Effector memory CD8-positive, alpha-beta T cell (primary cell): ENCODE measurements around the gene ATG2A.

Experiments
- ATAC-seq: fragments of 150-1000 bp; cut with Tn5 transposase; replicated peaks from 2 replicates; pipeline ENCODE4 v1.10.0; 2021; ENCODE audit warnings: mild to moderate bottlenecking, moderate library complexity
- DNase-seq, 3 experiments: peaks; one replicate each; pipeline ENCODE4 v3.0.0; 2021
- H3K27ac Mint-ChIP-seq, 2 donors: one replicate each; pipeline ENCODE4 v1.8.0; 2022; ENCODE audit warnings: mild to moderate bottlenecking in 2 of 2, mixed read lengths in 2 of 2, moderate library complexity in 2 of 2
- H3K27me3 Mint-ChIP-seq, 2 donors: one replicate each; pipeline ENCODE4 v1.8.0; 2022; ENCODE audit warnings: mixed read lengths in 2 of 2
- H3K36me3 Mint-ChIP-seq: one replicate; pipeline ENCODE4 v1.8.0; 2022; ENCODE audit warnings: mild to moderate bottlenecking, moderate library complexity, mixed read lengths; ENCODE audit not compliant: insufficient read depth
- H3K4me1 Mint-ChIP-seq, 2 donors: one replicate each; pipeline ENCODE4 v1.8.0; 2022; ENCODE audit warnings: low read depth in 2 of 2, mixed read lengths in 2 of 2
- H3K4me3 Mint-ChIP-seq, 2 donors: one replicate each; pipeline ENCODE4 v1.8.0; 2022; ENCODE audit warnings: mild to moderate bottlenecking in 2 of 2, mixed read lengths in 2 of 2, moderate library complexity in 2 of 2
- H3K9me3 Mint-ChIP-seq, 2 donors: one replicate each; pipeline ENCODE4 v1.8.0; 2022; ENCODE audit warnings: mixed read lengths in 2 of 2

The ATG2A gene

DNA sequence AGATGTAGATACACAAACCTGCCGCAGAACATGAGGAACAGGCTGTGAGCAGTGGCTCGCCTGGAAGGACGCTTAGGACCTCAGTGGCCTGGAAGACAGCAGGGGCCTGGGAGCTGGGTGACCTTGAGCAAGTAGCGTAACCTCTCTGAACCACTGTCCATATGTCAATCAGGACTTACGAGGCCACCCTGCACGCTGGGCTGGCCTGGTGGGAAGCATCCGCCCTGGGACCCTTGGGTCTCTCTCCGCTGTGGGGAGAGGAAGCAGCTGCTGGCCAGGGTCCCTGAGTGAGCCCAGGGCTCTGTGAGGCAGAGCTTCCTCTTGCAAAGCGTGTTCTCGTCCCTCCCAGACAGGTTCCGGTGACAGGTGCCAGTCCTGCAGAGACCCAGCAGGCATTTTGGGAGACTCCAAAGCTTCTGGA lies 24.6 kb downstream of the ATG2A start:
- H3K27me3 Mint-ChIP-seq = no peaks in the 10 kb centered on the region
- H3K36me3 Mint-ChIP-seq = peaks cover 72% of the 10 kb centered on the region
- H3K4me1 Mint-ChIP-seq = peaks cover 14 to 18% of the 10 kb centered on the region in 2 donors
- no peak for ATAC-seq
- peak overlapping the region; percentile 63 to 64 for H3K27ac Mint-ChIP-seq
- H3K4me3 Mint-ChIP-seq = peak overlapping the region in 1 of 2 donors; percentile 8
- no peak for DNase-seq
- no peaks in the 10 kb centered on the region for H3K9me3 Mint-ChIP-seq

DNA sequence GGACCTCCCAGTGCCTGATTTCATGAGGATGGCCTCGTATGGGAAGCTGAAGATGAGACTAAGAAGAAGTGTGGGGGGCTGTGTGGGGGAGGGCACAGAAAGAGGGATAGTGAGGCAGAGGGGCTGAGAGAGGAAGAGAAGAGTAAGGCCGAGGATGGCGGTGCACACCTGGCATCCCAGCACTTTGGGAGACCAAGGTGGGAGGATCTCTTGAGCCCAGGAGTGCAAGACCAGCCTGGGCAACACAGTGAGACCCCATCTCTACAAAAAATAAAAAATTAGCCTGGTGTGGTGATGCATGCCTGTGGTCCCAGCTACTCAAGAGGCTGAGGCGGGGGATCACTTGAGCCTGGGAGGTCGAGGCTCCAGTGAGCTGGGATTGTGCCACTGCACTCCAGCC lies 25.1 kb downstream of the ATG2A start:
- no peaks in the 10 kb centered on the region for H3K27me3 Mint-ChIP-seq
- peak overlapping the region; percentile 63 to 64 for H3K27ac Mint-ChIP-seq
- no peaks in the 10 kb centered on the region for H3K9me3 Mint-ChIP-seq
- DNase-seq (no peak), ATAC-seq (no peak)
- no peak overlapping the region for H3K4me3 Mint-ChIP-seq
- peaks cover 16 to 19% of the 10 kb centered on the region in 2 donors for H3K4me1 Mint-ChIP-seq
- H3K36me3 Mint-ChIP-seq = peaks cover 69% of the 10 kb centered on the region

DNA sequence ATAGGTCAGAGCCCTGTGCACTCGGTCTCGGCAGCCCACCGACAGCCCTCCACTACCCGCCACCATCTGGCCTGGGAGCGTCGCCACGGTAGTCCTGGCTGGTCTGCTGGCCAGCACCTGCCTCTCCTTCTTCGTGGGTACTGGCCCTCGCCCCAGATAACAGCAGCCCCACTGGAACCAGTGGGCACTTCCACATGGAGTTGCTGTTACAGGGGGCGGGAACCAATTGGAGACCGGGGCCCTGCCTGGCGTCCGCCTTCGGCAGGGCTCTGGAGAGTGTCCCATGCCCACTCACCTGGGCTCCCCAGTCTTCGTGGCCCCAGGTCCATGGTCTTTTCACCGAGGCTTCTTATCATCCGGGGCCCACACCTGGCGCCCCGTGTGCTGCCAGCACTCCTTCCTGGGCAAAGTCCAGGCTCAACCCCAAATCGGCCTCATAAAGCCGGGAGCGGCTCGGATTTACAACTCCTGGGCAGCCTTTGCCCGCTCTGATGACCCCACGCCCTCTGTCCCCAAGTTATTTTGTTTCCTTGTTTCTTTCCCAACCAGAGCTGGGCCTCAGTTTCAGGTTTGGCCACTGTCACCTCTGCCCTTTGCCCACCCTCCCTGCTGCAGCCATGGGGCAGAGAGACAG lies 25.7 kb downstream of the ATG2A start:
- ATAC-seq = no peak
- Mint-ChIP-seq H3K4me1 (peaks cover 16 to 19% of the 10 kb centered on the region in 2 donors), H3K36me3 (peaks cover 64% of the 10 kb centered on the region), H3K9me3 (no peaks in the 10 kb centered on the region), H3K4me3 (no peak overlapping the region), H3K27ac (peak overlapping the region in 1 of 2 donors; percentile 64), H3K27me3 (no peaks in the 10 kb centered on the region)
- no peak for DNase-seq

DNA sequence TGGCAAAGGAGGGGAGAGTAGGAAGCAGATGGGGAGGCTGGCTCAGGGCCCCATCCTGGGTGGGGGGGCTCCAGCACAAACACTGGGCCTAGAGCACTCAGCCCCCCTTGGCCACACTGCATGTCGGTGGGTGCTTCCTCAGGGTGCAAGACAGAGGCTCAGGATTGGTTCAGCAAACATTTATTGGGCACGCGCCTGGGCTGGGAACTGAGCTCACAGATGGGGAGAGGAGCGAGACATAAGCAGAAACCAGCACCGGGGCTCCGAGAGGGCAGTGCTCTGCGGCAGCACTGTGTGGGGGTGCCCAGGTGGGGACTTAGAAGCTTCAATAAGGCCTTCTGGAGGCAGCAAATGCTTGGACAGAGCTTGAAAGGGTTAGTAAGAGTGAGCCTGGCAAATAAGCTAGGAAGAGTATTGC lies 26.5 kb downstream of the ATG2A start:
- Mint-ChIP-seq H3K4me1 (peaks cover 16 to 22% of the 10 kb centered on the region in 2 donors), H3K36me3 (peaks cover 60% of the 10 kb centered on the region), H3K9me3 (no peaks in the 10 kb centered on the region), H3K4me3 (no peak overlapping the region), H3K27me3 (no peaks in the 10 kb centered on the region), H3K27ac (peak overlapping the region in 1 of 2 donors; percentile 64)
- no peak for DNase-seq
- ATAC-seq = no peak

DNA sequence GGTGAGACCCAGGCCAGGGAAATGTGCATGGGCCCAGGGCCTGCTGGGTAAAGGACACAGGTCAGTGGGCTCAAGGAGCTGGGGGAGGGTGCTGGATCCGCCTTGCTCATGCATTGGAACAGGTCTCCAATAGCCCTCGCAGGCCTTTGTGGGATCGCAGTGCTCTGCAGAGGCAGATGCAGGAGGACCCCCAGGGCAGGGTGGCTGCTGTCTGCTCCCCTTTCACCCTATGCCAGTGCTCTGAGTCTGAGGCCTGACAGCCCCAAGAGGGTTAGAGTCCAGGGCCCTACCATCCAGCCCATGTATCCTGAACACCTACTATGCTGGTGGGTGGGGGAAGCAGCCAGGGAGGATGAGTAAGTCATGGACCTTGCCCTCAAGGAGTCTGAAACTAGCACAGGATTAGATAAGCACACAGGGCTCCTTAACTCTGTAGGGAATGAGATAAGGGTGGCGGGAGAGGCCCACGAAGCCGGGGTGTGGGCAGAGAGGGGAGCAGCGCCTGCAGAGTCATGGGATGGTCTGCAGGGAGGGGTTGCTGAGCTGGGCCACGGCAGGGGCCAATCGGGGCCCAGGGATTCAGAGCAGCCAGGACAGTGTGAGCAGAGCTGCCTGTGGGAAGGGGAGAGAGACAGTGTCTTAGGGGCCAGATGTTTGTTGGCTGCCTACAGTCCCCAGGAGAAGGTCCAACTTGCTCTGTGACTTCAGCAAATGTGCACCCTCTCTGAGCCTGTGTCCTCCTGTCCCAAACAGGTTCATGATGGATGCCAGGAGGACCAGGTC lies 28.1 kb downstream of the ATG2A start:
- H3K27me3 Mint-ChIP-seq = no peaks in the 10 kb centered on the region
- H3K27ac Mint-ChIP-seq = peak overlapping the region in 1 of 2 donors; percentile 44
- peaks cover 22 to 26% of the 10 kb centered on the region in 2 donors for H3K4me1 Mint-ChIP-seq
- ATAC-seq (no peak), DNase-seq (no peak)
- no peaks in the 10 kb centered on the region for H3K9me3 Mint-ChIP-seq
- H3K4me3 Mint-ChIP-seq = peak overlapping the region in 1 of 2 donors; percentile 29
- H3K36me3 Mint-ChIP-seq = peaks cover 44% of the 10 kb centered on the region

DNA sequence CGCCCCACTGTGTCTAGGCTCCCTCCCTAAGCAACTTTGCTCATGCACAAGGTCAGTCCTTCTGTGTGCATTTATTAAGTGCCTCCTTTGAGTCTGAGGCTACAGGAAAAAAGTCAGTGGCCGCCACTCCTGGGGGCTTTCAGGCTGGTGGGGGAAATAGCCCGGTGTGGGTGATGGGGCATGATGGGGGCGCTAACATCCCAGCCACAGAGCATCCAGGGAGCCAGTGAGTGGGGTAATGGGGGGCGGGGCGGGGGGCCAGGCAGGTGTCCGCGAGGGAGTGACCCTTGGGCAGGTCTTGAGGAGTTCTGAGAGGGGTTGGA lies 28.6 kb downstream of the ATG2A start:
- Mint-ChIP-seq H3K4me3 (peak overlapping the region; percentile 72 to 76), H3K36me3 (peaks cover 39% of the 10 kb centered on the region), H3K27me3 (no peaks in the 10 kb centered on the region), H3K9me3 (no peaks in the 10 kb centered on the region), H3K4me1 (peaks cover 25 to 29% of the 10 kb centered on the region in 2 donors), H3K27ac (peak overlapping the region in 1 of 2 donors; percentile 90)
- ATAC-seq (no peak), DNase-seq (no peak)

DNA sequence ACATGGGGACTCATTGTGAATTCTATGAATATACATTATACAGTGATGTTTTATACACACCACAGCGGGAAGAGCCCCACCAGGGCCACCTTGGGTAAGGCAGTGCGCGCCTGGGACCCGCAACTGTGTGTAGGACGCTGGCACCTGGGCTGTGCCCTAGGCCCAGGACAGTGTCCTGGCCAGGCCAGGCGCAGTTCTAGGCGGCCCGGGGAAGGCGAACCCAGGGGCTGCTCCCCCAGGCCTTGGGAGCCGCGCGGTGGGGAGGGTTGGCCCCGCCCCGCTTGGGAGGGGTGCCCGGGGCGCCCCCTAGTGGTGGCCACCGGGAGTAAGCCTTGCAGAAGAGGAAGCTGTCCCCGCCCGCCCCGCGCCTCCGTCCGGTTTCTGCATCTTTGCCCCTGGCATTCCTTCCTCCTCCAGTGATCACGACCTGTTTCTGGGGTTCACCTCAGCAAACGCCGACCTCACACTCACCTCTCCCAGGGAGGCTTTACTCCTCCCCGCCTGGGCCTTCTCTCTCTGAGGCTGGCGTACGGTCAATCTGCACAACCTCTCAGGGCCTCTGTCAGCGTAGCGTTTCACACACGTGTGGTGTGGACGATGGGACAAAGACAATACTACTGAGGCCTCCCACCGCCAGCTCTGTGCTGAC lies 29.1 kb downstream of the ATG2A start:
- Mint-ChIP-seq H3K36me3 (peaks cover 34% of the 10 kb centered on the region), H3K9me3 (no peaks in the 10 kb centered on the region), H3K27me3 (no peaks in the 10 kb centered on the region), H3K27ac (peak overlapping the region in 1 of 2 donors; percentile 90), H3K4me1 (peaks cover 25 to 29% of the 10 kb centered on the region in 2 donors), H3K4me3 (peak overlapping the region; percentile 72 to 76)
- DNase-seq (peak; percentile 85), ATAC-seq (peak; percentile 80)

DNA sequence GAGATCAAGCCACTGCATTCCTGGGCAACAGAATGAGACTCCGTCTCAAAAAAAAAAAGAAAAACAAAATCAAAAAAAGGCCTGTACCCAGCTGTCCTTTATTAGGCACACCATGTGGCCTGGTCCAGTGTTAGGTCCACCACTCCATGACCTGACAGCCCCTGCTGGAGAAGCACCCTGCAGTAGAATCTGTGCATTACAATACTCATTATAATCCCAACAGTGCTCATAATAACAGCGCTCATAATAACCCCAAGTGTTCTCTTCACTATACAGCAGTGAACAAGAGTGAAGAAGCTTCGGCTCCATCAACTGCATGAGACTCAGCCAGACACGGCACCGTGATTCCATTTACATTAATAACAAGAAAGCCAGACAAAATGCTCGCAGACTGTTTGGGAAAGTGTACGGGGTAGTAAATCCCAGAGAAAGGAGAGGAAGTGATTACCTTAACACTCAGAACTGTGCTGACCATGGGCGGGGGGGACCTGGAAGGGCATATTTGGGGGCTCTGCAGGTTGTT lies 29.7 kb downstream of the ATG2A start:
- no peak for DNase-seq
- no peak for ATAC-seq
- Mint-ChIP-seq H3K36me3 (peaks cover 28% of the 10 kb centered on the region), H3K4me3 (peak overlapping the region; percentile 72 to 76), H3K27ac (peak overlapping the region in 1 of 2 donors; percentile 90), H3K9me3 (no peaks in the 10 kb centered on the region), H3K27me3 (no peaks in the 10 kb centered on the region), H3K4me1 (peaks cover 25 to 29% of the 10 kb centered on the region in 2 donors)

DNA sequence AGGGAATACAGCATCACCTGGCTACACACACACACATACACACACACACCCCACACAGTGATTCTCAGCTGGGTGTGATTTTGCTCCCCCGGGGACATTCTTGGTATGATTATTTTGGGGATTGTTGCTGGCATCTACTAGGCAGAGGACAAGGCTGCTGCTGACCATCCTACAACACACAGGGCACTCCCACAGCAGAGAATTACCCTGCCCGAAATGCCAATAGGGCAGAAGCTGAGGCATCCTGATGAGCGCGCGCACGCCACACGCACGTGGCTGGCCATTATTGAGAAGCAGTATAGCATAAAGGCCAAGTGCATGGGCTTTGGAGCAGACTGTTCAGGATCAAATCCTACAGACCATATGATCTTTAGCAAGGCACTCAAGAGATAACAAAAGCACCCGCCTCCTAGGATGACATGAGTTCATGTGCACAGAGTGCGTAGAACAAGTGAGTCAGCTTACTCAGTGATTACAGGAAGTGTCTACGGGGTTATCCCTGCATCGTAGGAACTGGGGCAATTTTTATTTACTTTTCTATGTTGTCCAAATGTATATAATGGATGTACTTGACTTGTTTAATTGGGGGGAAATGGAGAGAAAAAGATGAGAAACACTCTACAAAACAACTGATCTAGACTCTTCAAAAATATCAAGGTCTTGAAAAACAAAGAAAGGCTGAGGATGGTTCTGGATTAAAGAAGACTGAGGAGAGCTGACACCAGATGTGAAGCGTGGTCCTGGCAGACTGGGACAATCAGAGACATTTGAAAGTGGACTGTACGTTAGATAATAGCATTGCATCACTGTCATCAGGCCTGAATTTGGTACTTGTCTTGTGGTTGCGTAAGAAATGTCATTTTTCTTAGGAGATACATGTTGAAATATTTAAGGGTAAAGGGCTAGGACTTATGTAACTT lies 31.4 kb downstream of the ATG2A start:
- Mint-ChIP-seq H3K36me3 (peaks cover 21% of the 10 kb centered on the region), H3K27me3 (no peaks in the 10 kb centered on the region), H3K4me1 (peaks cover 34% of the 10 kb centered on the region in 2 donors), H3K4me3 (no peak overlapping the region), H3K27ac (peak overlapping the region; percentile 21 to 26), H3K9me3 (no peaks in the 10 kb centered on the region)
- ATAC-seq = peak; percentile 73
- no peak for DNase-seq

DNA sequence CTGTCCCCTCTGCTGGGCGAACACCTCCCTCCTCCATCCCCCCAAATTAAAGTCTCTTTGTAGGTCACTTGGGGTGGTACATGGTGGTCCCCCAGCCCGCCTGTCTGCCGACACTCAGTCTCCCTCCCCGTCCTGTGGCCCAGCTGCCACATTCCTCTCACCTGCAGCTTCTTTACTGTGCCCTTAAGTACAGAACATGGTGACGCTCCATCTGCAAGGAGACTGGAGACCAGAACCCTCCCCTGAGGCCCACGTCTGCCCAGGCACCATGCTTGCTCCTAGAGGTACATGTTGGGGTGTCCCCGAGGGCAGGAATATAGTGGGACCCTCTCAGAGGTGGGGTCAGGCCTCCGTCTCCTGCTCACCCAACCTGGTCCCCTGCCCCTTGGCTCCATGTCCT lies 33.0 kb downstream of the ATG2A start:
- peaks cover 49 to 50% of the 10 kb centered on the region in 2 donors for H3K4me1 Mint-ChIP-seq
- H3K27me3 Mint-ChIP-seq = no peaks in the 10 kb centered on the region
- H3K27ac Mint-ChIP-seq = peak overlapping the region in 1 of 2 donors; percentile 69
- peaks cover 30% of the 10 kb centered on the region for H3K36me3 Mint-ChIP-seq
- no peak overlapping the region for H3K4me3 Mint-ChIP-seq
- DNase-seq (no peak), ATAC-seq (no peak)
- no peaks in the 10 kb centered on the region for H3K9me3 Mint-ChIP-seq

DNA sequence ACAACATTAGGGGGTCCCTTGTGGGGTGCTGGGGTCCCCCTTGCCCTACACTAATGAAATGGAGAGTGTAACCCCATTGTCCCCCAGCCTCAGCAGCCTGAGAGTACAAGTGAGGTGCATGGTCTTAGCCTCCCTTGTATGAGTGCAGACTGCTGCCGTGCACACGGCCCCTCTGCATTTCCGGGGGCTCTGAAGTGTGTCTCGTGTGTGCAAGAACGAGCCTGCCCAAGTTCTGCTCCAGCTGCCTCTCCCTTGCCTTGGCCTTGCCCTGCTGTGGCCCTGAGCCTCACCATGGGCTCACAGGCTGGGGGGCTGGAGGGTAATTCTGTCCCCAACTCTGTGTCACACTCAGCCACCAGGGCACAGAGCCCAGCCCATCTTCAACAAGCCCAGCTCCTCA lies 33.4 kb downstream of the ATG2A start:
- Mint-ChIP-seq H3K9me3 (no peaks in the 10 kb centered on the region), H3K36me3 (peaks cover 34% of the 10 kb centered on the region), H3K27me3 (no peaks in the 10 kb centered on the region), H3K4me1 (peaks cover 52% of the 10 kb centered on the region in 2 donors), H3K4me3 (no peak overlapping the region), H3K27ac (peak overlapping the region in 1 of 2 donors; percentile 69)
- no peak for DNase-seq
- no peak for ATAC-seq

DNA sequence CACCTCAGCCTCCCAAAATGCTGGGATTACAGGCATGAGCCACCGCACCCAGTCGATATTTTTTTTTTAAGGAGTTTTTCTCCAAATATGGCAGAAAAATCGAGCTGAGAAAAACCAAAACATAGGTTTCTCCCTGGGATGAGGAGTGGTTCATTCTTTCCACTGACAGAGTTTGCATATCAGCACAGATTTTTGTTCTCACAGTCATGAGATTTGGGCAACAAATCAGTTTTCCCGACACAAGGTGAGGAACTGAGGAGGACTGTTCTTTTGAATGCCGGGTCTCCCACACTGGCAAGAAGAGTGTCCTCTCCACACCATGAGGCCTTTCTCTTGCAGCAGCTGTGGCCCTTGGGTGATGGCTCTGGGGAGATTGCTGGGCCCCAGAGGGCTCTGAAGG lies 34.8 kb downstream of the ATG2A start:
- Mint-ChIP-seq H3K27me3 (no peaks in the 10 kb centered on the region), H3K27ac (no peak overlapping the region), H3K36me3 (peaks cover 37% of the 10 kb centered on the region), H3K9me3 (no peaks in the 10 kb centered on the region), H3K4me3 (no peak overlapping the region), H3K4me1 (peaks cover 47 to 48% of the 10 kb centered on the region in 2 donors)
- no peak for ATAC-seq
- no peak for DNase-seq

DNA sequence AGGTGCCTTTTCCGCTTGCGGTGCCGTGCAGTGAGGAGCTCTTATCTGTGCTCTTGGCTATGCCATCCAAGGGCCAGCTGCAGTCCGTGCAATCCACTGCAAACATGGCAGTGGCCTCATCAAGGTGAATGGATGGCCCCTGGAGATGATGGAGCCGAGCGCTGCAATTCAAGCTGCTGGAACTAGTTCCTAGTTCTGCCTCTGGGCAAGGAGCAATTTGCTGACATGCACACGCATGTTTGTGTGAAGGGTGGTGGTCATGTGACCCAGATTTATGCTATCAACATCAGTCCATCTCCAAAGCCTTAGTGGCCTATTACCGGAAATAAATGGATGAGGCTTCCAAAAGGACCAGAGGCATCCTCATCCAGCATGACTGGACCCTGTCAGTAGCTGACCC lies 35.5 kb downstream of the ATG2A start:
- H3K36me3 Mint-ChIP-seq = peaks cover 45% of the 10 kb centered on the region
- DNase-seq (no peak), ATAC-seq (no peak)
- H3K4me3 Mint-ChIP-seq = peak overlapping the region; percentile 91 to 92
- H3K27me3 Mint-ChIP-seq = no peaks in the 10 kb centered on the region
- no peaks in the 10 kb centered on the region for H3K9me3 Mint-ChIP-seq
- H3K27ac Mint-ChIP-seq = peak overlapping the region; percentile 98 to 99
- peaks cover 54% of the 10 kb centered on the region in 2 donors for H3K4me1 Mint-ChIP-seq
